Measurements from ENCODE around the gene SLC35E4.
"Not testable (repeated sequence)": the region's sequence is repeated elsewhere in the genome, so short reads cannot be mapped to it uniquely, and the experiment has no call there.

The SLC35E4 gene, protein sequence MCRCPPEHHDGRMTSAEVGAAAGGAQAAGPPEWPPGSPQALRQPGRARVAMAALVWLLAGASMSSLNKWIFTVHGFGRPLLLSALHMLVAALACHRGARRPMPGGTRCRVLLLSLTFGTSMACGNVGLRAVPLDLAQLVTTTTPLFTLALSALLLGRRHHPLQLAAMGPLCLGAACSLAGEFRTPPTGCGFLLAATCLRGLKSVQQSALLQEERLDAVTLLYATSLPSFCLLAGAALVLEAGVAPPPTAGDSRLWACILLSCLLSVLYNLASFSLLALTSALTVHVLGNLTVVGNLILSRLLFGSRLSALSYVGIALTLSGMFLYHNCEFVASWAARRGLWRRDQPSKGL

DNA sequence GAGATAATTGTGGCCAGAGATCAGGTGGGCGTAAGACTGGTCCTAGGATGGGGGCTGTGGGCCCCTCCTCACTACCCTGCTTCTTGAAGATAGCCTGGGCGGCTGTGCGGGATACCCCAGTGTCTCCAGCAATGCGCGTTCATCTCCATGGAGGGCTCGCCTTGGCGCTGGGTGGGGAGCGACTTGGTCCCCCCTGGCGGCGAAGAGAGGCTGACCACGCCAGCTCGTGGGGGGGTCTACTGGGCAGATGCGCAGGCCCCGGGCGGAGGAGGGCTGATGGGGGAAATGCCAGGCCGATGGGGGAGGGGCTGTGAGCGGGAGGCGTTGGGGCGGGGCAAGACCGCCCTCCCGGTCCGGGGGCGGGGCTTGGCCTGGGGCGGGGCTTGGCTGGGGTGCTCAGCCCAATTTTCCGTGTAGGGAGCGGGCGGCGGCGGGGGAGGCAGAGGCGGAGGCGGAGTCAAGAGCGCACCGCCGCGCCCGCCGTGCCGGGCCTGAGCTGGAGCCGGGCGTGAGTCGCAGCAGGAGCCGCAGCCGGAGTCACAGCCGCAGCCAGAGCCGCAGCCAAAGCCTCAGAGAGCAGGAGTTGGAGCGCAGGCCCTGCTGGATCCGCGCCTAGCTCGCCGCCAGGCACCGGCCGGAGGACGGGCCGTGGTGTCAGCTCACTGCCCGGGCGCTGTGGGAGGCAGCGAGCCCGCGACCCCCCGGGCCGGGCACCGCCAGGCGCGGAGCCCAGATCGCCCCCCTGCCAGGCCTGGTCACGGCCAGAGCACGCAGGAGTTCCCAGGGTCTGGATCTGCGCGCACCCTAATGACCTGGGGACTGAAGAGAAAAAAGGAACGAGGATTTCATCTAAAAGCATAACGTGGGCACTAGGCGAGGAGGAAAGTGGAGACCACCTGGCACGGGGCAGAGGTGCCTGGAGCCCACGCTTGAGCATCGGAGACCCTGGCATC, at the start of gene SLC35E4:
Gene SLC35E4 (plus strand): TSS at position 509 of the 953 bp plus-strand sequence. CDS start 670 bp downstream, outside the sequence.
- DNase-seq: peak; percentile 87 to 92

DNA sequence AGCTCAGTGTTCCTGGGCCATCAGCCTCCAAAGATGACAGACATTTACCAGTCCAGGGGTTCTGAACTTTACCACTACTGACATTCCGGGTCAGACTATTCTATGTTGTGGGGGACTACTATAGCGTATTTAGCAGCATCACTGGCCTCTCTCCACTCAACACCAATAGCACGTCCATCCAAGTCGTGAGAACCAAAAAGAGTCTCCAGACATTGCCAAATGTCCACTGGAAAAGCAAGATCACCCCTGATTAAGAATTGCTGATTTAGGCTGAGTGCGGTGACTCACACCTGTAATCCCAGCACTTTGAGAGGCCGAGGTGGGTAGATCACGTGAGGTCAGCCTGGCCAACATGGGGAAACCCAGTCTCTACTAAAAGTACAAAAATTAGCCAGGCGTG, 49.2 kb upstream of the SLC35E4 start:
- DNase-seq: no peak

DNA sequence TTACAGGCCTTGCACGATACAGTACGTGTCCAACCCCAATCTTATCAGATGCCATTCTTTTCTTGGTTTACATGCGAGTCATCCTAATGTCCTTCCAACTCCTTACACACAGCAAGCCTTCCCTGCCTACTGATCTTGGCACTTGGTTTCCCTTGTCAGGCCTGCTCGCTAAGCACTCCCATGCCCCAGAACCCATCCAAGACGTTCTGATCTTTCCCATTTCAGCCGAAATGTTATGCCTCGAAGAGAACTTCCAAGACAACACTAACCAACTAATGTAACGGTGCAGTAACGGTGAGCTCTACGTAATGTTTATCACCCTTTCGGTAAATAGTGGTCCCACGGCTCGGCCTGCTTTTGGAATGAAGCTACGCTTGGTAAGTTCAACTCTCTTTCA, 44.4 kb upstream of the SLC35E4 start:
- DNase-seq: no peak

DNA sequence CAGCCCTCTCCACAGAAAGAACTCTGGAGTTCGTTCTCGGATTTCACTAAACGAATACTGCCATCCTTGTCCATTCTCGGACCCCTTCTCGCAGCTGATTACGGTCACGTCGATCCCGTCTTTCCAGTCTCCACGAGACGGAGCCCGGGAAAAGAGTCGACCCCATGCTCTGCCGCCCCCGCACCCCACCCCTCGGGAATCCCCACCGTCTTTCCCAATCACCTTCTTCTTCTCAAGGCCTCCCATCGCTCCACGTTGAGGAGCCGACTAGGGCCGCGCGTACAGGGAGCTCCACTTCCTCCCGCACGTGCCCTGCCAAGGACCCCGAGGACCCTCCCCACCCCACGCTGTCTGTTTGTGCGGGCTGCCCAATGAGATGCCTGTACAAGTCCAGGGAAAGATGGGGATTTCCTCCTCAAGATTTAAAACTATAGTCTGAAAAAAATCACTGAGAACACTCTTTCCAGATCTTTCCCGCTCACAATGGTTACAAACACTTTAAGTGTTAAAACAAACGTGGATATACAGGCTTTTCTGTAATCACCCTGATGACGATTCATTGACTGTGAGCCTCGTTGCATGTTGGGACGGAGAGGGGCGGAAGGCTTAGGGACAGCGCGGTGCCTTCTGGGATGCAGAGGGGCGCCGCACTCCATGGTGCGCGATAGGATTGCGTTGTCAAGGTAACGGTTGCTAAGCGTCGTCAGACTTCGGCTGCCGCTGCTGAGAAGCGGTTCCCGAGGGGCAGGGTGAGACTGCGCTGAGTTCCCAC, 43.8 kb upstream of the SLC35E4 start, which contains the start of gene PES1:
Gene PES1 (minus strand): TSS at position 323 of the 772 bp plus-strand sequence. CDS start 77 bp downstream, at position 246.
- DNase-seq: peak; percentile 97 to 98

DNA sequence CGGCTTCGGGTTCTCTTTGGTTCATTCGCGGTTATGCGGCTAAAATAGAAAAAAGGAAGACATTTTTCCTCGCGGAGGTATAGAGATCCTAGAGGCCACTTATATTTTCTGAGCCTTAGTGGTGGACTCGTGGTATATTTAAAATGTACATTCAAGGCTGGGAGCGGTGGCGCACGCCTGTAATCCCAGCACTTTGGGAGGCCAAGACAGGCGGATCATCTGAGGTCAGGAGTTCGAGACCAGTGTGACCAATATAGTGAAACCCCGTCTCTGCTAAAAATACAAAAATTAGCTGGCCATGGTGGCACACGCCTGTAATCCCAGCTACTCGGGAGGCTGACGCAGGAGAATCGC, 43.2 kb upstream of the SLC35E4 start:
- not testable (repeated sequence) for DNase-seq

DNA sequence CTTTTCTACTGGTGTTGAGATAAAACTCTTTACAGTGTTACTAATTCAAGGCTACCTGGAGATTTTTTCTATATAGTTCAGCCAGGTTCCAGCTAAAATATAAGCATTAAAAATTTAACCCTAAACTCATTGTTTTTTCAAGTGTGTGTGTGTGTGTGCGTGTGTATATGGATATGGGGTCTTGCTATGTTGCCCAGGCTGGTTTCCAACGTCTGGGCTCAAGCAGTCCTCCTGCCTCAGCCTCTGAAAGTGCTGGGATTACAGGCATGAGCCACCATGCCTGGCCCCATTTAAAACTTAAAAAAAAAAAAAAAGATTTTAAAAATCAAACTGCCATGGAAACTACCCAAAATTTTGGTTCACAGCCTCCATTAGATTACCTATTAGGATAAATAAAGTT, 39.4 kb upstream of the SLC35E4 start:
- DNase-seq: no peak

DNA sequence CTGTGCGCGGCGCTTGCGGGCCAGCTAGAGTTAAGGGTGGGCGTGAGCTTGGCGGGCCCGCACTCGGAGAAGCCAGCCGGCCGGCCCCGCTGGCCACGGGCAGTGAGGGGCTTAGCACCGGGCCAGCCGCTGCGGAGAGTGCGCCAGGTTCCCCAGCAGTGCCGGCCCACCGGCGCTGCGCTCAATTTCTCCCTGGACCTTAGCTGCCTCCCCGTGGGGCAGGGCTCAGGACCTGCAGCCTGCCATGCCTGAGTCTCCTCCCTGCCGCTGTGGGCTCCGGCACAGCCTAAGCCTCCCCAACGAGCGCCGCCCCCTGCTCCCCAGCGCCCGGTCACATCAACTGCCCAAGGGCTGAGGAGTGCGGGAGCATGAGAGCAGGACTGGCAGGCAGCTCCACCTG, 38.7 kb upstream of the SLC35E4 start:
- no peak for DNase-seq

DNA sequence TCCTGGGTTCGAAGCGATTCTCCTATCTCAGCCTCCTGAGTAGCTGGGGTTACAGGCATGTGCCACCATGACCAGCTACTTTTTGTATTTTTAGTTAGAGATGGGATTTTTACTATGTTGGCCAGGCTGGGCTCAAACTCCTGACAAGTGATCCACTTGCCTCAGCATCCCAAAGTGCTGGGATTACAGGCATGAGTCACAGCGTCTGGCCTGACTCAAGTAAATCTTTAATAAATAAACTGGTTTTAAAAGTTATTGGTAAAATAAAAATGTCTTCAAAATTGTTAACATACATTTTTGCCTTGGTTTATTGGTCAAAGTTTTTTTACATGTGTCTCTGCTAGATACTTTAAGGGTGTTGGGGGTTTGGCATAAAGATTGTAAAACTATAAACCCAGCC, 36.6 kb upstream of the SLC35E4 start:
- no peak for DNase-seq

DNA sequence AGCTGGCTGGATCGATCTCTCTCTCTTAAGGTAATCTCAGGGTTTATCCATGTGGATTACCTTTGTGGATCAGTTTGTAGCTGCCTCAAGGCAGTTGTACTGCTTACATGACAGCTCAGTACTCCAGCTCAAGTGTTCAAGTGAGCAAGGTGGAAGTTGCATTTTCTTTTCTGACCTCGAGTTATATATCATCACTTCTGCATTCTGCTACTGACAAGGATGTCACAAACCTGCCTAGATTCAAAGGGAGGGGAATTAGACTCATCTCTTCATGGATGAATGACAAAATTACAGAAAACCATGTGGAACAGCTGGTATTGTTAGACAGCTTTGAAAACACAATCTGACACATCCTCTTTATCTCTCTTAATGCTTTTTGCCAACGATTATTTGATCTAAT, 34.7 kb upstream of the SLC35E4 start:
- no peak for DNase-seq

DNA sequence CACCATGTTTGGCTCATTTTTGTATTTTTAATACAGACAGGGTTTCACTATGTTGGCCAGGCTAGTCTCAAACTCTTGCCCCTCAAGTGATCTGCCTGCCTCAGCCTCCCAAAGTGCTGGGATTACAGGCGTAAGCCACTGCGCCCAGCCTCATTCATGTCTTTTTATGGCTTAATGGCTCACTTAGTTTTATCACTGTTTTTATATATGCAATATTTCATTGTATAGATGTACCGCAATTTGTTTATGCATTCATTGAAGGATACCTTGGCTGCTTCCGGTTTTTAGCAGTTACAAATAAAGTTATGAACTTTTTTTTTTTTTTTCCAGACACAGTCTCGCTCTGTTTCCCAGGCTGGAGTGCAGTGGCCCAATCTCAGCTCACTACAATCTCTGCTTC, 34.1 kb upstream of the SLC35E4 start:
- no peak for DNase-seq

DNA sequence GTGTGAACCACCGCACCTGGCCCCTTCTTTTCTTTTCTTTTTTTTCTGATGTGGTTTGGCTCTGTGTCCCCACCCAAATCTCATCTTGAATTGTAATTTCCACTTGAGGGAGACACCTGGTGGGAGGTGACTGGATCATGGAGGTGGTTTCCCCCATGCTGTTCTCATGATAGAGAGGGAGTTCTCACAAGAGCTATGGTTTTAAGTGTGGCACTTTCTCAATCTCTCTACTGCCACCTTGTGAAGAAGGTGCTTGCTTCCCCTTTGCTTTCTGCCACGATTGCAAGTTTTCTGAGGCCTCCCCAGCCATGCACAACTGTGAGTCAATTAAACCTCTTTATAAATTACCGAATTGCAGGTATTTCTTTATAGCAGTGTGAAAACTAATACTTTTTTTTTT, 33.5 kb upstream of the SLC35E4 start:
- DNase-seq: no peak

DNA sequence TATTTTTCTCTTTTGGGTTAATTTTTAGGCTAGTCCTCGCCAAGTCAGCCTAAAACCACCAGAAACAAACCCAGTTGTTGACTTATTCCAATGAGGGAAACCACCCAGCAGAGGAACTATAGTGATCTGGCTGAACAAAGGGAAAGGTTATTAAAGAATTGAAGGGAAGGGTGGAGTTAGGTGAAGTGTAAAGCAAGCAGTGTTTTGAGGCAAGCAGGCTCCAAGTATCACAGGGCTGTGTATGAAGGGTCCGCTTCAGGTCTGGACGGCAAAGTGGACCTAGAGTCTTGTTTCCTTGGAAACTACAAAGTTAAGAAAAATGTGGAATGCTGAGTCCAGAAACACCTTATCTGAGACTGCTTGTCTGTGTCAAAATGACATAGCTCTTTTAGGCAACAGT, 31.8 kb upstream of the SLC35E4 start:
- DNase-seq: no peak

DNA sequence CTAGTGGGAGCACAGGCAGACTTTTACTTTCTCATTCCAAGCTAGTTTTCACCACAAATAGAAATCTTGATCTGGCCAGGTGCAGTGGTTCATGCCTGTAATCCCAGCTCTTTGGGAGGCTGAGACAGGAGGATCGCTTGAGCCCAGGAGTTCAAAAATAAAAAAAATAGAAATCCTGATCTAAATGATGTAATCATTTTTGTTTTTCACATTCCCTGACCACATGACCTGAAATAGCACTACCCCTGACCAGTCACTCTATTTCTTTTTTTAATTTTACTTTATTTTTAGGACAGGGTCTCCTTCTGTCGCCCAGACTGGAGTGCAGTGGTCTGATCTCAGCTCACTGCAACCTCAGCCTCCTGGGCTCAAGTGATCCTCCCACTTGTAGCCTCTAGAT, 30.9 kb upstream of the SLC35E4 start:
- DNase-seq: no peak

DNA sequence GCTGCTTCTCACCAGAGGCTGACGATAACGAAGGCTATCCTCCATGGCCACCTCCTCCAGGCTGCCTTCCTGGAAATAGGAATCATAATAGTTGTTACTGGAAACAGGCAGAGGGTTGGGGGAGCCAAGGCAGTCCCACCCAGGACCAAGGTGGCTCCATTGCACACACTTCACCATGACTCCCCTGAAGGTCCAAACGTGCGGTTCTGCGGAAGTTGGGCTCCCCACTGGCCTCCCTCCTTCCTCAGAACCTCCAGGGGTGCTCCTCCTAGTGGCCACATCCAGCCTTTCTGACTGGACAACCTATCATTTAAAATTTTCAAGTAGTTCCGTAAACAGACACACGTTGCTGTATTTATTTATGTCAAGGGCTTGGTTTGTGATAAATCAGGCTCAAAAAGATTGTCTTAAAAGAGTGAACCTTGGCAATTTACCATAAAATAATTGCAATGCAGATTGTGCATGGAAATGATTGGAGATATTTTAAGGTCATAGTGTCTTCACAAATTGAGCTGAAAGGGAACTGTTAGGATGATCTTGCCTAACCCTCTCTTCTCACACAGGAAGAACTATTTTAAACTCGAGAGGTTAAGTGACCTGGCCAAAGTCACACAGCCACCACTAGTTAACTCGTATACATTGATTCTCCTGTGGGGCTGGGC, 30.0 kb upstream of the SLC35E4 start:
- DNase-seq: peak in 1 of 2 experiments; percentile 17

DNA sequence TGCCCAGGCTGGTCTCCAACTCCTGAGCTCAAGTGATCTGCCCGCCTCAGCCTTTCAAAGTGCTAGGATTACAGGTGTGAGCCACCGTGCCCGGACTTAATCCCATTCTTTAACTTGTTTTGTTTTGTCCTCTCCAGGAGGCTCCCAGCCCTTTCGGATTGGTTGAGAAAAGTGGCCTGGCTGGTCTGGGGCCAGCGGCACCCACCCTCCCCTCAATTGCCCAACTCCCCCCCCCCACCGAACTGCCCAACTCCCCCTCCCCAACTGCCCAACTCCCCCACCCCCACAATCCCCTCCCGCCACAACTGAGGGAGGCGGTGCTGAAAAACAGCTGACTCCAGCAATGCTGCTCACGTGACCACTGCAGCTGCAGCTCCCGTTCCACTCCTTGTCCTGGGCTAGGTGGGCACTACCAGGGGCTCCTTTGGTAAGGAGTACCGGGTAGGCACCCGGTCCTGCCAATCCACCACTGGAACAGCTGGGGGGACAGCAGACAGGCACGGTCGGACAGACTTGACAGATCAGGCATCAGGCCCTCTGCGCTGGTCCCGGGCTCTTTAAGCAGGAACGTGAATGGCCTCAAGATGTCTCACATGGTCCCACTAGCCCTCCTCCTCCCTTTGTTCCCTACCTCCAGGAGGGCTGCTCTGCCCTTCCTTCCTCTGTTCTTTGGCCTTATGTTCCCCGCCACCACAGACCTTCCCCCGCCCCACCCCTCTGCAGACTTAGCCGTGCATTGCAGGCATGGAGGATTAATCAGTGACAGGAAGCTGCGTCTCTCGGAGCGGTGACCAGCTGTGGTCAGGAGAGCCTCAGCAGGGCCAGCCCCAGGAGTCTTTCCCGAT, 28.9 kb upstream of the SLC35E4 start, which contains the start of gene TCN2:
Gene TCN2 (plus strand): TSS at position 720 of the 845 bp plus-strand sequence. CDS start 158 bp downstream, outside the sequence.
- DNase-seq: peak; percentile 24 to 68

DNA sequence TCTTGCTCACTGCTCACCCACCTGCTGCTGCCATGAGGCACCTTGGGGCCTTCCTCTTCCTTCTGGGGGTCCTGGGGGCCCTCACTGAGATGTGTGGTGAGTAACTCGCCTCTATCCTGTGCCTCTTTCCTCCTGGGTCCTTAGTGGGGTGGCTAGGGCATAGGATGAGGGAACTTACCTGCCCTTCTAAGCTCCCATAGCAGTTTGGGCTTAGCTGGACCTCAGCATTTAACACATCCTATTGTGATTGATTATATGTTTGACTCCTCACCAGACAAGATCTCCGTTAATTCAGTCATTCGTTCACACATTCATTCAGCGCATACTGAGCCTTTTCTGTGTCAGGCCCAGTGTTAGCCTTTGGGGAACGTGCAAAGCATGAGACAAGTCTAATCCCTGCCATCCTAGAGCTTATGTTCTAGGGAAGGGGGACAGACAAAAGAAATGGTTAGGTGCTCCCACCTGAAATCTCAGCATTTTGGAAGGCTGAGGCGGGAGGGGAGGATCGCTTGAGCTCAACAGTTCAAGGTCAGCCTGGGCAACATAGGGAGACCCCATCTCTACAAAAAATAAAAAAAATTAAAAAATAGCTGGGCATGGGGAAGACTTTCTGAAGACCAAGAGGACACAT, 28.2 kb upstream of the SLC35E4 start:
- DNase-seq: no peak

DNA sequence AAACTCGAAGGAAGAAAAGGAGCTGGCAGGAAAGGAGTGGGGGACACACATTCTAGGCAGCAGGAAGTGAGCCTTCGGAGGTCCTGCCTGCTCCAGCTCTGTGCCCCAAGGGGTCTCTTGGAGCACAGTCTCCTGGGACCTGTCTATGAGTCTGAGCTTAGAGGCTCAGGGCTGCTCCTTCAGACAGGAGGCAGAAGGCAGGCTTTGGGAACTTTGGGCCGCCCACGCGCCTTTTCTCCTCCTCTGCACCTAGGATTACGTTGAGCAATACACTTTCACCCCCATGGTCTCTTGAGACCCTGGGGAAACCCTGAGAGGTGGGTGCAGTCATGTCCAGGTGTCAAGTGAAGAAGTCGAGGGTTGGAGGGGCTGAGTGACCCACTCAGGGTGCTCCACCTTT, 27.6 kb upstream of the SLC35E4 start:
- no peak for DNase-seq

DNA sequence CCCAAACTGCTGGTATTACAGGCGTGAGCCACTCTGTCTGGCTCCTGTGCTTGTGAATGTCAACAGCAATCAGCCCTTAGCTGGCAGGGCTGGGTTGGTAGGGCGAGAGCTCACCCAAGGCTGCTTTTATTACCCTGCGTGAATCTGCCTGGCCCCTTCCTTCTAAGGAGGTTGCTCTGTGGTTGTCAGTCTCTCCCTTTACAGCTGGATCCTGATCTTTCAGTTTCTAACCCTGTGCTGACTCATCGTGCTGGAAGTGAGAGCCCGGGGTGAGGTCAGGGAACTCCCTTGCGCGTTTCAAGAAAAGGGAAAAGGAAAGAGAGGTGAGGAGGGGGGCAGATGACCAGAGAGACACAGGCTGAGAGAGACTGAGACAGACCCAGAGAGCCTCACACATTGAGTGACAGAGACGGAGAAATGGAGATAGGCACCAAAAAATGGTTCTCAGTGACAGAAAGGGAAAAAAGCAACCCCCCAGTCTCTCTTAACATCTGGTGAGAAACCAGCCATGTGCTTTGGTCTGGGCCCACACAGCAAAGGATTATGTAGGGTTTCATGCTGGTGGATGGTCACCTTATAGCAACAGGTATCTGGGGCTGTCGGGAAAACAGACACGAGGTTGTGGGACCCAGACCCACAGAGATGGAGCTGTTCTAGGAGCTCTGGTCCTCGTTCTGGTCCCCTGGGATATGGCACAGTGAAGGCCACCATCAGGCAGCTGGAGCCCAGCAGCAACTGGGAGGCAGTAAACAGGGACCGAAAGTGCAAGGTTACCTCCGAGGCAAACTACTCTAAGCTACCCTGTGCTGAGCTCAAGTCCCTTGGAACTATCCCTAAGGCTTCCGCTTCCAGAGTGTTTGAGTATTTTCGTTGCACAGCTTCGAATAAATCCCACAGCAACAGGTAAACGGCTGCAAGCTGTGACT, 26.1 kb upstream of the SLC35E4 start:
- no peak for DNase-seq

DNA sequence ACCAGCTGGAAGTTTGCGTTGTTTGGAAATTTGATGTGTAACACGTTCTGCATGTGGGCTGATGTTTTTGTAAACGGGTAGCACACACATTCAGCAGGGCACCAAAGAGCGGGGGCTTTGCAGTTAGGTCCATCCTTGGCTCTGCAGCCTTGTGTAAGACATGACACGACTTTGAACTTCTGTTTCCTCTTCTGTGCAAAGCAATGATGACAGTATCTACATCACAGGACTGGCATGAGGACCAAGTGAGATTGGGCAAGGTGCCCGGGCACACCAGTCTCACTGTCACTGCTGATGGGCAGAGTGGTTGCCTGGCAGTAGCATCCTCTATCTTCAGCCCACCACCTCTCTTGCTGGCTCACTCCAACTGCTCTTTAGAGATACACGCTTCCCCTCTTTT, 25.3 kb upstream of the SLC35E4 start:
- no peak for DNase-seq

DNA sequence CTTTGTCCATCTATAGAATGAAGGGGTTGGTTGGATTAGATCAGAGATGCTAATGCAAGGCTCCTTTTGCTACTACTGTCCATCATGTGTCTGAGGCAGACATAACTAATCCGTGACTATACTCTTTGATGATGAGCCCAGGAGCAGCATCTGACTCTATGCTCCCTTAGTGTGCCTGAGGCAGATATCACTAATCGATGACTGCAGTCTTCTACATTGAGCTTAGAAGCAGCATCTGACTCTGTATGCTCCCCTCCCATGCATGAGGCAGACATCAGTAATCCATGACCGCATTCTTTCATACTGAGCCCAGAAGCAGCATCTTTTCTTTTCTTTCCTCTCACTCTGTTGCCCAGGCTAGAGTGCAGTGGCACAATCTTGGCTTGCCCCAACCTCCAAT, 24.4 kb upstream of the SLC35E4 start:
- DNase-seq: no peak
